Small intestine (tissue), 7 donors: ENCODE results near the gene SGF29. TPM values are rescaled to one million over a fixed set of nuclear protein-coding genes. Genes with fewer than 3 reads are reported as not detected.
"Not testable (repeated sequence)": the region's sequence is repeated elsewhere in the genome, so short reads cannot be mapped to it uniquely, and the experiment has no call there.

Experiments
- DNase-seq, 2 donors: peaks; one replicate each; pipeline versions ENCODE4 v3.0.0 to v3.0.0-alpha.2; 2013
- FAIRE-seq: peaks from 2 replicates; lab custom pipeline; 2012; peaks lifted over from hg19 to GRCh38; lab: Jason Lieb, UNC
- H3K27ac ChIP-seq, 3 donors: one replicate each; pipeline ENCODE4 v1.5.1; 2013; ENCODE audit warnings: low read length in 2 of 3, mild to moderate bottlenecking in 2 of 3, control low read depth in 1 of 3, inconsistent platforms in 1 of 3, low read depth in 1 of 3, moderate library complexity in 1 of 3
- H3K27me3 ChIP-seq, 3 donors: one replicate each; pipeline ENCODE4 v1.6.1; 2013; ENCODE audit warnings: low read length in 3 of 3, inconsistent platforms in 1 of 3; ENCODE audit not compliant: control insufficient read depth in 3 of 3, insufficient read depth in 3 of 3
- H3K36me3 ChIP-seq, 3 donors: one replicate each; pipeline ENCODE4 v1.6.1; 2013; ENCODE audit warnings: low read length in 3 of 3, inconsistent platforms in 1 of 3, low read depth in 1 of 3, mild to moderate bottlenecking in 1 of 3, moderate library complexity in 1 of 3; ENCODE audit not compliant: control insufficient read depth in 3 of 3, insufficient read depth in 2 of 3
- H3K4me1 ChIP-seq, 3 donors: one replicate each; pipeline ENCODE4 v1.6.1; 2013; ENCODE audit warnings: low read length in 2 of 3, inconsistent platforms in 1 of 3, low read depth in 1 of 3, mild to moderate bottlenecking in 1 of 3, moderate library complexity in 1 of 3; ENCODE audit not compliant: control insufficient read depth in 3 of 3, insufficient read depth in 2 of 3
- H3K4me3 ChIP-seq, 3 donors: one replicate each; pipeline ENCODE4 v1.5.1; 2013; ENCODE audit warnings: low read length in 3 of 3, control low read depth in 1 of 3, inconsistent platforms in 1 of 3, low read depth in 1 of 3, mild to moderate bottlenecking in 1 of 3, moderate library complexity in 1 of 3
- H3K9me3 ChIP-seq, 2 donors: one replicate each; pipeline ENCODE4 v1.6.1; 2013; ENCODE audit warnings: low read depth in 1 of 2, low read length in 1 of 2; ENCODE audit not compliant: control insufficient read depth in 2 of 2, insufficient read depth in 1 of 2
- WGBS, 3 donors: extraction: QIAGEN DNeasy Blood & Tissue Kit; methylation state at CpG; one replicate each; pipeline ENCODE4 v1.1.7; 2013; 5-methylcytosine and 5-hydroxymethylcytosine counted together
- polyA plus RNA-seq, 4 donors: library from polyadenylated mRNA; stranded (reverse) in 3 of 4; unstranded in 1 of 4; fragments of 200-250 nt in 3 of 4; fragments of 120-200 nt in 1 of 4; gene quantifications; one replicate each; pipeline versions ENCODE4 v1.2.1 to v1.2.3, GENCODE V29; 2013
- donor health status: healthy with polysubstance abuse.
- donor health status: control.
- donor health status: control.
- donor health status: Bipolar disorder and iron deficiency.
- donor health status: healthy.

SGF29 gene
- polyA plus RNA-seq, 4 donors, result 18.1 to 46.3 (median 34.1) TPM

DNA sequence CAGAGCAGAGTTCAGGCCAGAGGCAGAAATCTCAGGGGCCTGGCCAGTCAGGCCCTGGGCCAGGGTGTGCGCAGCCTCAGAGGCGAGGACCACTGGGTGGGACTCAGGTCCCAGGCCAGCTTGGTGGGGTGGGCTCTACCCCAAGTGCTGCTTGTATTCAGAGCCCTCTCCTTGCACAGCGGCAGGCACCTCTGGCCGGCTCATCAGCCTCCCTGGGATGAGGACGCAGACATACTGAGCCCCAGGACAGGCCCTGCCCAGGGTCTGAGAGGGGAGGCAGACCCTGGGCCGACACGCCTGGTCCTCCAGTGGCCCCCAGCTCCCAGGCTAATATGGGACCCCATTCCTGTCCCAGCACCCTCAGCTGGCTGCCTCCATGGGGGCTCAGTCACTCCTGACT lies 39.5 kb upstream of the SGF29 start:
- FAIRE-seq, result no peak
- Histone ChIP-seq H3K36me3 (no peaks in the 10 kb centered on the region), H3K4me3 (no peak overlapping the region)

DNA sequence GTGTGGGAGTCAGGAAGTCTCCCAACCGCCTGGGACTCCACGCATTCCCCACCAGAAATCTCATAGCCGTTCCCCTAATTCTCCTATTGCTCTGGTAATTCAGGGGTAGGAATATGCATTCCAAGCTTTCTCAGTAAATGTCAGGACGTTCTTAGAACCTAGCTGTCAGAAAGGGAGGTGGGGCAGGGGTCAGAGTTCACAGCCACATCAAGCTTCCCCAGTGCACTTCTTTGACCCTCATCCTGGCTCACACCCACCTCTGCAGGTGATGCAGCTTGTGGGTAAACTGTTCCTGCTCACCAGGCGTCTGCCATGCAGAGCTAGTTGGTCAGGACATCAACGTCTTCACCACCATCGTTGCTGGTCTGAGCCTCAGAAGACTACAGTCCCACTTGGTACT lies 33.0 kb upstream of the SGF29 start:
- no peaks in the 10 kb centered on the region for H3K27me3 ChIP-seq
- 62 to 64% (median 63%) methylated on average over 7 of the region's 7 CpGs for WGBS, 3 donors
- no peaks in the 10 kb centered on the region for H3K36me3 ChIP-seq
- H3K27ac ChIP-seq, result no peak overlapping the region
- FAIRE-seq (no peak), DNase-seq (no peak)
- H3K4me3 ChIP-seq, result no peak overlapping the region
- H3K9me3 ChIP-seq, result no peaks in the 10 kb centered on the region
- peaks cover 0 to 3% (median 0%) of the 10 kb centered on the region in 3 donors for H3K4me1 ChIP-seq

More for the DNA sequence above, 39.5 kb upstream of the SGF29 start:
- H3K4me1 ChIP-seq, result no peaks in the 10 kb centered on the region
- 85 to 97% (median 91%) methylated on average over 5 to 7 of the region's 7 CpGs for WGBS, 3 donors
- no peak for DNase-seq
- no peaks in the 10 kb centered on the region for H3K27me3 ChIP-seq
- no peaks in the 10 kb centered on the region for H3K9me3 ChIP-seq
- H3K27ac ChIP-seq, result no peak overlapping the region

DNA sequence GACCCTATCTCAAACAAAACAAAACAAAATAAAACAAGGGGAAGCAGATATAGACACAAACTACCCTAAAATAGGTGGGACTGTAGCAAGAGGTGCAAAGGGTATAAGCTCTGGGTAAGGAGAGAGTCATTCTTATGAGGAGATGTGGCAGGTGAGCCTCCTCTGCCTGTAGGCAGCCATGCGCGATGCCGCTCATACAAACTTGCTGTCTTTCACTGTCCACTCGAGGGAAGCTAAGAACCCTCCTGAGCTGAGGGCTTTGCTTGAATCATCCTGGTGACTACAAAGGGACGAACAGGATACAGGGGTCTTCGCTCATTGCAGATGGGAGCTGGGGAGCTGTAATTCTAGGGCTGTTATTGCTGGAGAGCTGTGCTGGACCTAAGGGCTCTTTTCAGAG lies 32.3 kb upstream of the SGF29 start:
- H3K9me3 ChIP-seq, result no peaks in the 10 kb centered on the region
- H3K27me3 ChIP-seq, result no peaks in the 10 kb centered on the region
- H3K36me3 ChIP-seq, result no peaks in the 10 kb centered on the region
- 88 to 94% (median 91%) methylated on average over 6 of the region's 6 CpGs for WGBS, 3 donors
- no peak overlapping the region for H3K4me3 ChIP-seq
- no peak for FAIRE-seq
- H3K4me1 ChIP-seq, result peaks cover 0 to 8% (median 1%) of the 10 kb centered on the region in 3 donors
- H3K27ac ChIP-seq, result no peak overlapping the region
- DNase-seq, result no peak

DNA sequence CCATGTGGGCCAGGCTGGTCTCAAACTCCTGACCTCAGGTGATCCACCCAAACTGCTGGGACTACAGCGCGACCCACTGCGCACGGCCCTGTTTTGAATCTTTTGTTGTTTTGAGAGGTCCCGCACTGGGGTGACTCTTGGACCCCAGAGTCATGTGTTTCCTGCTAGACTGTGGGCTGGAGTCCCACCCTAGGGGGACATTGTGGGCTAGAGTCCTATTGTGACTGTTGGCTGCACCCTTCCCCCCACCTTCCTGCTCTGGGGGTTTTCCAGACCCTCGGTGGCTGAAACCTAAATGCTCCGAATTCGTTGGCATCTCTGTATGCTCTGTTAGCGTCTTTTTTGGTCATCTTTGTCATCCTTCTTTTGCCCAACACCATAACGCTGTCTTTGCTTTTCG lies 30.9 kb upstream of the SGF29 start:
- no peak overlapping the region for H3K27ac ChIP-seq
- H3K36me3 ChIP-seq, result no peaks in the 10 kb centered on the region
- no peak overlapping the region for H3K4me3 ChIP-seq
- H3K4me1 ChIP-seq, result peaks cover 0 to 15% (median 1%) of the 10 kb centered on the region in 3 donors
- FAIRE-seq (no peak), DNase-seq (no peak)
- no peaks in the 10 kb centered on the region for H3K27me3 ChIP-seq
- H3K9me3 ChIP-seq, result no peaks in the 10 kb centered on the region
- 73 to 89% (median 77%) methylated on average over 11 of the region's 11 CpGs for WGBS, 3 donors

DNA sequence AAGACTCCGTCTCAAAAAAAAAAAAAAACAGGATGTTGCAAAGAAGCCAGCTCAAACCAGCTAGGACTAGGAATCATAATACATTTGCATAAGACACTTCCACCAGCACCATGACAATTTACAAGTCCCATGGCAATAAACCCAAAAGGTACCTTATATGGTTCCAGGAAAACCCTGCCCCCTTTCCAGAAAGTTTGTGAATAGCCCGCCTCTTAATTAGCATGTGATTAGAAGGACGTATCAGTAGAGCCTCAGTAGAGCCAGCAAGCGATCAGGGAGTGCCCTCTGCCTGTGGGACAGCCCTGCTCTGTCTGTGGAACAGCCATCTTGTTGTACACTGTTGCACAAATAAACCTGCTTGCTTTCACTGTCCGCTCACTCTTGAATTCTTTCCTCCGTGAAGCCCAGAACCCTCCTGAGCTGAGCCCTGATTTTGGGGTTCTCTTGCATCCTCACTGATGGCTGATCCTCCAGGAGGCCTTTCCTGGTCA lies 29.0 kb upstream of the SGF29 start:
- H3K4me1 ChIP-seq, result peaks cover 0 to 26% (median 1%) of the 10 kb centered on the region in 3 donors
- H3K4me3 ChIP-seq, result no peak overlapping the region
- DNase-seq, result no peak
- H3K27ac ChIP-seq, result no peak overlapping the region
- no peaks in the 10 kb centered on the region for H3K27me3 ChIP-seq
- FAIRE-seq, result no peak
- H3K9me3 ChIP-seq, result no peaks in the 10 kb centered on the region
- H3K36me3 ChIP-seq, result no peaks in the 10 kb centered on the region
- WGBS, 3 donors, result 78 to 80% (median 79%) methylated on average over 6 of the region's 6 CpGs

DNA sequence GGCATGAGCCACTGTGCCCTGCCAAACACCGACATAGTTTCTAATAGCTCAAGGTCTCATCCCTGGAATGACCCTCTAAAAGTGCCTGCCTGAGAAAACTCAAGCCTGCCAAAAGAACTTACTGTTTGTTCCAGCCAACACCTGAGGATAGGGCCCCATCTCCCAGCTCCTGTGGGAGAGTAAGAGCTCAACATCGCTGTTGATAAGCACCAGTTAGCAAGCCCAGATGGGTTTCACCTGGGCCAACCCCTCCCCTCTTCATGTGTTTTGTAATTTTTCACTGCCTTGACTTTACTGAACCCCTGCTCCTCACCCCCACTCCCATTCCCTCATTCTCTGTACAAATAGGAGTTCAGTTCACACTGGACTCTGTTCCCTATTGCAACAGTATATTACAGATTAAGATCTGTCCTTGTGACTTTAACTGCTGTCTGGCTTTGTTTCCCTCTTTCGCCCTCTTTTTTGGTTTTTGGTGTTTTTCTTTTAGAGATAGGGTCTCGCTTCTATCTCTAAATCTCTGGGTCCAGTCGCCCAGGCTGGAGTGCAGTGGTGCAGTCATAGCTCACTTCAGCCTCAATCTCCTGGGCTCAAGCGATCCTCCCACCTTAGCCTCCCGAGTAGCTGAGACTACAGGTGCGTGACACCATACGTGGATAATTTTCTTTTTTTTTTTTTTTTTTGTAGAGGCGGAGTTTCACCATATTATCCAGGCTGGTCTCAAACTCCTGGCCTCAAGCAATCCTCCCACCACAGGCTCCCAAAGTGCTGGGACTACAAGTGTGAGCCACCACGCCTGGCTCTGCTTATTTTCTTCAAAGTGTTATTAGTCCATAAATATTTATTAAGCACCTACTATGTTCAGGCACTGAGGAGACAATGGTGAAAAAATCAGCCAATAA lies 27.3 kb upstream of the SGF29 start:
- Histone ChIP-seq H3K27me3 (no peaks in the 10 kb centered on the region), H3K27ac (peak overlapping the region in 1 of 3 donors; percentile 76), H3K9me3 (no peaks in the 10 kb centered on the region), H3K36me3 (no peaks in the 10 kb centered on the region), H3K4me3 (no peak overlapping the region), H3K4me1 (peaks cover 0 to 26% (median 1%) of the 10 kb centered on the region in 3 donors)
- DNase-seq (peak; percentile 72 to 92), FAIRE-seq (no peak)
- WGBS, 3 donors, result 37 to 76% (median 53%) methylated on average over 10 to 11 of the region's 11 CpGs

DNA sequence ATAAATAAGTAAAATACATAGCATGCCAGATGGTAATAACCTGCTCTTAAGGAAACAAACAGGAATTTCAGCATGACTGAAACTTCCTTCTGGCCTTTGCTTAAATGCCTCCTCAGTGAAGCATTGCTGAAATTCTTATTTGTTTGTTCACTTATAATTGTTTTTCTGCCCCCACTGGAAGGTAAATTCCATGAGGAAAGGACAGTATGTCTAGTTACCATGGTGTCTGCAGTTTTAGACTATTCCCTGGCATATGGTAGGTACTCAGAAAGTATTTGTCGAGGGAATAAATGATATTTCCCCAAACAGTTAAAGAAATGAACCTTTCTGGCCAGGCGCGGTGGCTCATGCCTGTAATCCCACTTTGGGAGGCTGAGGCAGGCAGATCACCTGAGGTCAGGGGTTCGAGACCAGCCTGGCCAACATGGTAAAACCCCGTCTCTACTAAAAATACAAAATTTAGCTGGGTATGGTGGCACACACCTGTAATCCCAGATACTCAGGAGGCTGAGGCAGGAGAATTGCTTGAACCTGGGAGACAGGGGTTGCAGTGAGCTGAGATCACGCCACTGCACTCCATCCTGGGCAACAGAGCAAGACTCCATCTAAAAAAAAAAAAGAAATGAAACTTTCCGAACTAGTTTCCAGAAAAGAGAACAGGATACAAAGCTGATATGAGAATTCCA lies 26.5 kb upstream of the SGF29 start:
- not testable (repeated sequence) for FAIRE-seq, H3K9me3 ChIP-seq, H3K27me3 ChIP-seq, DNase-seq, H3K4me3 ChIP-seq, H3K36me3 ChIP-seq
- Histone ChIP-seq H3K4me1 (peaks cover 0 to 28% (median 1%) of the 10 kb centered on the region in 3 donors), H3K27ac (peak overlapping the region in 1 of 3 donors; percentile 63)
- 93 to 95% (median 94%) methylated on average over 7 of the region's 7 CpGs for WGBS, 3 donors

DNA sequence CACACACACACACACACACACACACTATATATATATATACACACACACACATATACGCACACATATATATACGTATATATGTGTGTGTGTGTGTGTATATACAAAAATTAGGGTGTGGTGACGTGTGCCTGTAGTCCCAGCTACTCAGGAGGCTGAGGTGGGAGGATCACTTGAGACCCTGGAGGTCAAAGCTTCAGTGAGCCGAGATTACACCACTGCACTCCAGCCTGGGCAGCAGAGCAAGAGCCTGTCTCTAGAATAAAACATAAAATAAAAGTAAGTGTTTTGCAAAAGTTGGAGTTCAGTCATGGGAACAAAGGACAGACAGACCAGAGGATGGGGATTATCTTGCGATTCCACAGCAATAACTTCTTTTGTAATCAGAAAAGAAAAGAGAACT lies 25.7 kb upstream of the SGF29 start:
- no peak for FAIRE-seq
- DNase-seq, result no peak
- Histone ChIP-seq H3K4me3 (no peak overlapping the region), H3K36me3 (no peaks in the 10 kb centered on the region), H3K27me3 (no peaks in the 10 kb centered on the region), H3K9me3 (no peaks in the 10 kb centered on the region), H3K27ac (peak overlapping the region in 1 of 3 donors; percentile 63), H3K4me1 (peaks cover 1 to 36% (median 4%) of the 10 kb centered on the region in 3 donors)
- 60 to 83% (median 71%) methylated on average over 5 of the region's 5 CpGs for WGBS, 3 donors
